Heart right ventricle (tissue), 16 donors: Measurements from ENCODE around the gene KRT78. TPM values are rescaled to one million over a fixed set of nuclear protein-coding genes. Genes with fewer than 3 reads are reported as not detected.

ENCODE experiments used
- ATAC-seq, 8 donors: fragments of 200-7000 bp; cut with Tn5 transposase; one replicate each; pipeline ENCODE4 v1.9.1; 2020; ENCODE audit warnings: mild to moderate bottlenecking in 8 of 8, moderate library complexity in 8 of 8, moderate number of reproducible peaks in 1 of 8
- DNase-seq, 2 donors: peaks; one replicate each; pipeline ENCODE4 v3.0.0-alpha.2; 2020
- H3K27ac ChIP-seq, 10 donors: fragments of 200-600 bp; sonication (generic) in 2 of 10; one replicate each; pipeline versions ENCODE4 v1.5.0 to v1.8.0; 2020 to 2022; ENCODE audit warnings: mild to moderate bottlenecking in 3 of 10
- H3K27me3 ChIP-seq, 7 donors: fragments of 200-600 bp; one replicate each; pipeline ENCODE4 v1.8.0; 2021 to 2022; ENCODE audit warnings: mild to moderate bottlenecking in 2 of 7
- H3K36me3 ChIP-seq, 9 donors: fragments of 200-600 bp; sonication (generic) in 1 of 9; one replicate each; pipeline versions ENCODE4 v1.5.0 to v1.8.0; 2020 to 2022; ENCODE audit warnings: mild to moderate bottlenecking in 2 of 9
- H3K4me1 ChIP-seq, 9 donors: fragments of 200-600 bp; sonication (generic) in 1 of 9; one replicate each; pipeline versions ENCODE4 v1.5.0 to v1.8.0; 2020 to 2022; ENCODE audit warnings: mild to moderate bottlenecking in 4 of 9
- H3K4me3 ChIP-seq, 10 donors: fragments of 200-600 bp; sonication (generic) in 2 of 10; one replicate each; pipeline versions ENCODE4 v1.5.0 to v1.8.0; 2020 to 2022; ENCODE audit warnings: mild to moderate bottlenecking in 7 of 10, moderate library complexity in 2 of 10
- H3K9me3 ChIP-seq, 11 donors: fragments of 200-600 bp in 10 of 11; sonication (generic) in 2 of 11; one replicate each; pipeline versions ENCODE4 v1.5.0 to v1.8.0; 2013 to 2022; ENCODE audit warnings: mild to moderate bottlenecking in 2 of 11, control low read depth in 1 of 11, moderate library complexity in 1 of 11
- WGBS, 2 donors: extraction: QIAGEN DNeasy Blood & Tissue Kit; methylation state at CpG; one replicate each; pipeline ENCODE4 v1.1.7; 2013; ENCODE audit warnings: inconsistent platforms in 1 of 2; 5-methylcytosine and 5-hydroxymethylcytosine counted together
- intact Hi-C, 10 donors: fragments of 100-400 bp; cut with DNase I; formaldehyde crosslinking; loops; one replicate each; pipeline versions ENCODE4 v1.11.1 to v1.14.2; 2022
- polyA plus RNA-seq, 2 donors: library from polyadenylated mRNA; stranded (reverse); fragments of 200-250 nt; gene quantifications; one replicate each; pipeline ENCODE4 v1.2.3, GENCODE V29; 2013
- total RNA-seq, 10 donors: library from RNA; stranded (reverse); fragmentation: NEBNext Ultra II Directional in 3 of 10; extraction: Animal tissue kit (Norgen Biotek cat#: 25700) in 3 of 10; gene quantifications; one replicate each; pipeline versions ENCODE4 v1.2.1 to v1.2.4, GENCODE V29; 2021 to 2023
- TF ChIP-seq, protein P1 (sequence below), 9 donors: fragments of 200-600 bp; sonication (generic) in 2 of 9; IDR thresholded peaks; one replicate each; pipeline versions ENCODE4 v1.5.0 to v1.8.0; 2021 to 2022; ENCODE audit warnings: antibody characterized with exemption in 9 of 9, mild to moderate bottlenecking in 5 of 9, moderate library complexity in 1 of 9
- donor health status: Arrhythmogenic right ventricular cardiomyopathy.
- donor health status: ischemic (EF 13 %, LVEDD 7.1; RV severe dilation, severe dysfunction).
- donor health status: healthy with polysubstance abuse.
- donor health status: DM: no; HTN: yes; CAD: no.
- donor health status: DM: no; HTN: no; CAD: no.
- donor health status: ischemic (EF 25% LVEDD 6.9; RV normal size, moderate dysfunction).
- donor health status: ischemic (EF 25% LVEDD 5.7; RV mildly dilated, moderate dysfunction).
- donor health status: healthy.
- donor health status: DM: yes; HTN: yes; CAD: no.
- donor health status: Ischemic cardiomyopathy.
- donor health status: ischemic (EF 35%, LVEDD 5.7; RV mildly dilated, moderate dysfunction).
- donor health status: nonischemic (EF 11% LVEDD 7.7; RV severe dilation, severe dysfunction).
- donor health status: DM: yes; HTN: yes; CAD: no.
- donor health status: PGD.
- donor health status: ischemic (EF 29% LVEDD 5.4; RV normal size, mild dysfunction).
- donor health status: nonischemic (EF 23%, LVEDD 6.1; RV moderate dilation, normal function).

KRT78 gene
- total and polyA plus RNA-seq, 12 donors = 0.07 TPM; not detected in 11

DNA sequence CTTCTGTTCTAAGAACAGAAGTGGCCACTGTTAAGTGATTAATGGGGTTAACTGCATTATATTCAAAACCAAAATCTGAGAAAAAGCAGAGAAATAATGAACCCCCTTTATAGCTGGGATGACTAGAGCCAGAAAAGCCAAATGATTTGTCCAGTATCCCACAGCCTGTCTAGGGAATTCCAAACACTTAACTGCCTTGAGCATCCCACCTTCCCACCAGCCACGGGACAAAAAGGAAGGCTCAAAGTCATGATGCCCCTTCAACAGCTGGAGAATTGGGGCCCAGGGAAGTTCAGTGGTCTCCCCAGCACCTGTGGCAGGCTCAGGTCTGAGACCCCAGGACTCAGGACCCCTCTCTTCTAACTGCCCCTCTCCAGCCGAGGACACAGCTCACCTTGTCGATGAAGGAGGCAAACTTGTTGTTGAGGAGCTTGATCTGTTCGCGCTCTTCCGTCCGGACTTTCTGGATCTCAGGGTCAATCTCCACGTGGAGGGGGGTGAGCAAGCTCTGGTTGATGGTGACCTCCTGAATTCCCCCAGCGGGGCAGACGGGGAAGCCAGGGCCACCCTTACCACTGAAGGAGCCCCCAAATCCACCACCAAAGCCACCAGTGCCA lies 35.5 kb downstream of the KRT78 start:
- H3K36me3 ChIP-seq = no peaks in the 10 kb centered on the region
- ATAC-seq = no peak
- no peak for DNase-seq
- peaks cover 0 to 6% (median 0%) of the 10 kb centered on the region in 9 donors for H3K4me1 ChIP-seq
- no peak overlapping the region for H3K4me3 ChIP-seq
- no peaks in the 10 kb centered on the region for H3K9me3 ChIP-seq
- TF ChIP-seq, protein P1, sequence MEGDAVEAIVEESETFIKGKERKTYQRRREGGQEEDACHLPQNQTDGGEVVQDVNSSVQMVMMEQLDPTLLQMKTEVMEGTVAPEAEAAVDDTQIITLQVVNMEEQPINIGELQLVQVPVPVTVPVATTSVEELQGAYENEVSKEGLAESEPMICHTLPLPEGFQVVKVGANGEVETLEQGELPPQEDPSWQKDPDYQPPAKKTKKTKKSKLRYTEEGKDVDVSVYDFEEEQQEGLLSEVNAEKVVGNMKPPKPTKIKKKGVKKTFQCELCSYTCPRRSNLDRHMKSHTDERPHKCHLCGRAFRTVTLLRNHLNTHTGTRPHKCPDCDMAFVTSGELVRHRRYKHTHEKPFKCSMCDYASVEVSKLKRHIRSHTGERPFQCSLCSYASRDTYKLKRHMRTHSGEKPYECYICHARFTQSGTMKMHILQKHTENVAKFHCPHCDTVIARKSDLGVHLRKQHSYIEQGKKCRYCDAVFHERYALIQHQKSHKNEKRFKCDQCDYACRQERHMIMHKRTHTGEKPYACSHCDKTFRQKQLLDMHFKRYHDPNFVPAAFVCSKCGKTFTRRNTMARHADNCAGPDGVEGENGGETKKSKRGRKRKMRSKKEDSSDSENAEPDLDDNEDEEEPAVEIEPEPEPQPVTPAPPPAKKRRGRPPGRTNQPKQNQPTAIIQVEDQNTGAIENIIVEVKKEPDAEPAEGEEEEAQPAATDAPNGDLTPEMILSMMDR (IDR thresholded peaks at IDR 0.05) = no peak
- 86 to 93% methylated on average over 10 of the region's 10 CpGs for WGBS, 2 donors
- intact Hi-C loops = no loop called here
- peaks cover 0 to 36% (median 18%) of the 10 kb centered on the region in 7 donors for H3K27me3 ChIP-seq
- no peak overlapping the region for H3K27ac ChIP-seq

GRCh38 chr12:52812749-52813148 lies 36.0 kb downstream of the KRT78 start:
- 69 to 71% methylated on average over 3 of the region's 3 CpGs for WGBS, 2 donors
- Histone ChIP-seq H3K27me3 (peaks cover 0 to 37% (median 16%) of the 10 kb centered on the region in 7 donors), H3K9me3 (no peaks in the 10 kb centered on the region), H3K36me3 (no peaks in the 10 kb centered on the region), H3K4me3 (no peak overlapping the region), H3K27ac (no peak overlapping the region), H3K4me1 (peaks cover 0 to 6% (median 0%) of the 10 kb centered on the region in 9 donors)
- TF ChIP-seq, protein P1 (IDR thresholded peaks at IDR 0.05) = no peak
- DNase-seq = no peak
- ATAC-seq = no peak
- intact Hi-C loops = no loop called here

- Histone ChIP-seq H3K27me3 (peaks cover 0 to 39% (median 13%) of the 10 kb centered on the region in 7 donors), H3K4me3 (no peak overlapping the region), H3K27ac (no peak overlapping the region), H3K4me1 (peaks cover 0 to 6% (median 0%) of the 10 kb centered on the region in 9 donors), H3K36me3 (no peaks in the 10 kb centered on the region), H3K9me3 (no peaks in the 10 kb centered on the region)
- TF ChIP-seq, protein P1 (IDR thresholded peaks at IDR 0.05) = no peak
- ATAC-seq (no peak), DNase-seq (no peak)
- intact Hi-C loops = no loop called here
- 72 to 91% methylated on average over 4 of the region's 4 CpGs for WGBS, 2 donors
Observed at GRCh38 chr12:52812073-52812400, 36.8 kb downstream of the KRT78 start.

GRCh38 chr12:52811191-52812072 lies 37.4 kb downstream of the KRT78 start:
- peaks cover 0 to 6% (median 0%) of the 10 kb centered on the region in 9 donors for H3K4me1 ChIP-seq
- intact Hi-C loops = no loop called here
- 81 to 87% methylated on average over 9 of the region's 9 CpGs for WGBS, 2 donors
- H3K4me3 ChIP-seq = no peak overlapping the region
- peaks cover 0 to 40% (median 13%) of the 10 kb centered on the region in 7 donors for H3K27me3 ChIP-seq
- H3K27ac ChIP-seq = no peak overlapping the region
- H3K9me3 ChIP-seq = no peaks in the 10 kb centered on the region
- ATAC-seq (no peak), DNase-seq (no peak)
- H3K36me3 ChIP-seq = no peaks in the 10 kb centered on the region
- TF ChIP-seq, protein P1 (IDR thresholded peaks at IDR 0.05) = no peak
